Mucosa of stomach (tissue), 1 donor: ENCODE data around the gene LMCD1.

Experiments used
- H3K27me3 ChIP-seq: one replicate; pipeline ENCODE4 v1.7.0; 2013; ENCODE audit warnings: mild to moderate bottlenecking, low read length; ENCODE audit not compliant: control insufficient read depth, insufficient read depth
- H3K36me3 ChIP-seq: one replicate; pipeline ENCODE4 v1.7.0; 2013; ENCODE audit warnings: low read length; ENCODE audit not compliant: control insufficient read depth, insufficient read depth
- H3K4me1 ChIP-seq: one replicate; pipeline ENCODE4 v1.7.0; 2013; ENCODE audit warnings: mild to moderate bottlenecking, low read length; ENCODE audit not compliant: control insufficient read depth, insufficient read depth
- H3K4me3 ChIP-seq: one replicate; pipeline ENCODE4 v1.7.0; 2013; ENCODE audit warnings: low read length
- H3K9ac ChIP-seq: one replicate; pipeline ENCODE4 v1.7.0; 2013; ENCODE audit warnings: mild to moderate bottlenecking, low read length, moderate library complexity
- H3K9me3 ChIP-seq: one replicate; pipeline ENCODE4 v1.7.0; 2013; ENCODE audit warnings: mild to moderate bottlenecking, low read length, moderate library complexity; ENCODE audit not compliant: control insufficient read depth
- donor health status: Pancreatic carcinoma.

The LMCD1 gene

GRCh38 chr3:8529738-8530525 lies 28.3 kb downstream of the LMCD1 start:
- H3K4me3 ChIP-seq, result no peak overlapping the region
- no peak overlapping the region for H3K9ac ChIP-seq
- no peaks in the 10 kb centered on the region for H3K36me3 ChIP-seq
- H3K4me1 ChIP-seq, result peaks cover 17% of the 10 kb centered on the region
- no peaks in the 10 kb centered on the region for H3K27me3 ChIP-seq
- H3K9me3 ChIP-seq, result no peaks in the 10 kb centered on the region

- H3K4me1 ChIP-seq, result peaks cover 17% of the 10 kb centered on the region
- H3K27me3 ChIP-seq, result no peaks in the 10 kb centered on the region
- no peak overlapping the region for H3K9ac ChIP-seq
- no peaks in the 10 kb centered on the region for H3K9me3 ChIP-seq
- H3K36me3 ChIP-seq, result no peaks in the 10 kb centered on the region
- no peak overlapping the region for H3K4me3 ChIP-seq
Observed at GRCh38 chr3:8530581-8530980, 29.0 kb downstream of the LMCD1 start.

GRCh38 chr3:8532251-8532871 lies 30.7 kb downstream of the LMCD1 start:
- H3K4me3 ChIP-seq, result no peak overlapping the region
- no peaks in the 10 kb centered on the region for H3K36me3 ChIP-seq
- H3K9ac ChIP-seq, result no peak overlapping the region

GRCh38 chr3:8536096-8537056 lies 34.8 kb downstream of the LMCD1 start:
- H3K4me3 ChIP-seq, result no peak overlapping the region
- no peaks in the 10 kb centered on the region for H3K27me3 ChIP-seq
- peaks cover 6% of the 10 kb centered on the region for H3K4me1 ChIP-seq
- H3K9me3 ChIP-seq, result no peaks in the 10 kb centered on the region
- H3K9ac ChIP-seq, result no peak overlapping the region
- H3K36me3 ChIP-seq, result no peaks in the 10 kb centered on the region

More at GRCh38 chr3:8532251-8532871, 30.7 kb downstream of the LMCD1 start:
- Histone ChIP-seq H3K27me3 (no peaks in the 10 kb centered on the region), H3K9me3 (no peaks in the 10 kb centered on the region), H3K4me1 (peaks cover 17% of the 10 kb centered on the region)

GRCh38 chr3:8537440-8537839 lies 35.8 kb downstream of the LMCD1 start:
- Histone ChIP-seq H3K27me3 (no peaks in the 10 kb centered on the region), H3K9me3 (no peaks in the 10 kb centered on the region), H3K9ac (no peak overlapping the region), H3K4me1 (peaks cover 3% of the 10 kb centered on the region), H3K4me3 (no peak overlapping the region), H3K36me3 (no peaks in the 10 kb centered on the region)

GRCh38 chr3:8538223-8538622 lies 36.6 kb downstream of the LMCD1 start:
- Histone ChIP-seq H3K9ac (no peak overlapping the region), H3K9me3 (no peaks in the 10 kb centered on the region), H3K36me3 (no peaks in the 10 kb centered on the region), H3K4me1 (no peaks in the 10 kb centered on the region), H3K4me3 (no peak overlapping the region), H3K27me3 (no peaks in the 10 kb centered on the region)

- Histone ChIP-seq H3K4me1 (no peaks in the 10 kb centered on the region), H3K9me3 (no peaks in the 10 kb centered on the region), H3K4me3 (no peak overlapping the region), H3K36me3 (no peaks in the 10 kb centered on the region), H3K27me3 (no peaks in the 10 kb centered on the region), H3K9ac (no peak overlapping the region)
Observed at GRCh38 chr3:8538913-8539312, 37.3 kb downstream of the LMCD1 start.

- H3K9me3 ChIP-seq, result no peaks in the 10 kb centered on the region
- H3K4me3 ChIP-seq, result no peak overlapping the region
- no peak overlapping the region for H3K9ac ChIP-seq
- H3K36me3 ChIP-seq, result no peaks in the 10 kb centered on the region
- H3K4me1 ChIP-seq, result no peaks in the 10 kb centered on the region
- no peaks in the 10 kb centered on the region for H3K27me3 ChIP-seq
Observed at GRCh38 chr3:8539419-8539818, 37.8 kb downstream of the LMCD1 start.

- Histone ChIP-seq H3K4me1 (no peaks in the 10 kb centered on the region), H3K36me3 (no peaks in the 10 kb centered on the region), H3K9ac (no peak overlapping the region), H3K4me3 (no peak overlapping the region), H3K27me3 (no peaks in the 10 kb centered on the region), H3K9me3 (no peaks in the 10 kb centered on the region)
Observed at GRCh38 chr3:8540456-8540855, 38.8 kb downstream of the LMCD1 start.

GRCh38 chr3:8541486-8541885 lies 39.9 kb downstream of the LMCD1 start:
- Histone ChIP-seq H3K9ac (no peak overlapping the region), H3K27me3 (no peaks in the 10 kb centered on the region), H3K4me3 (no peak overlapping the region), H3K36me3 (no peaks in the 10 kb centered on the region), H3K9me3 (no peaks in the 10 kb centered on the region), H3K4me1 (no peaks in the 10 kb centered on the region)

GRCh38 chr3:8542190-8543135 lies 40.8 kb downstream of the LMCD1 start:
- no peaks in the 10 kb centered on the region for H3K36me3 ChIP-seq
- H3K9ac ChIP-seq, result no peak overlapping the region
- no peak overlapping the region for H3K4me3 ChIP-seq
- no peaks in the 10 kb centered on the region for H3K4me1 ChIP-seq
- H3K9me3 ChIP-seq, result no peaks in the 10 kb centered on the region
- H3K27me3 ChIP-seq, result no peaks in the 10 kb centered on the region
